Stimulated activated CD4-positive, alpha-beta T cell treated with anti-CD3 and anti-CD28 coated beads, Interleukin-2, amount 100 ng/mL, for 24 hours (primary cell): ENCODE results near the gene MASTL.

Source experiments
- DNase-seq, 2 donors: peaks; one replicate each; pipeline ENCODE4 v3.0.0-alpha.2; 2020

MASTL gene

DNA sequence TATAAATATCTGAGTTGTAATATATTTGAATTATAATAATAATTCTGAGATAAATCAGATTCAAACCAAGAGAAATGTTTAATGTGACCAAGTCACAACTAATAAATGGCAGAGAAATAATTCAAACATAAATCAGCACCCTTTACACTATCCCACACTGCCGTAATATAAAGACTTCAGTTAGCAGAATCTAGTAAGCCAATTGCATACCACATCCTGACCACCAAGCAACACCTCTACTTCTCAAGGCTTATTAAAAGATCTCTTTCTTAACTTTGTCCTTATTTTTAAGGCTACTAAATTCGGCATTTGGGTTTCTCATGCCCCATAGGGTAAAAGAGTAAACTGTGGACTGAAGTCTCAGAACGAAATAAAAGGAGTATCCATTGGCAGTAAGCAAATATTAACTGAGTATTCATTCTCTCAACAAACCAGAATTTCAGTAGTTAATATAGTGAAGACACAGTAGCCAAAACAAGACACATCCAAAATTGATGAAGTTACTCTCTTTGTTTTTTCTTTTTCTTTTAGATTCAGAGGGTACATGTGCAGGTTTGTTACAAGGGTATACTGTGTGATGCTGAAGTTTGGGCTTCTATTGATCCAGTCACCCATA, 70.6 kb downstream of the MASTL start:
- no peak for DNase-seq

GRCh38 chr10:27230022-27230421, 74.9 kb downstream of the MASTL start:
- no peak for DNase-seq

GRCh38 chr10:27235706-27236105, 80.6 kb downstream of the MASTL start:
- no peak for DNase-seq
